Ascending aorta (tissue), 2 donors: ENCODE data around the gene ZNF215. TPM values are rescaled to one million over a fixed set of nuclear protein-coding genes. Genes with fewer than 3 reads are reported as not detected.
"Not testable (repeated sequence)": the region's sequence is repeated elsewhere in the genome, so short reads cannot be mapped to it uniquely, and the experiment has no call there.

Experiments
- DNase-seq, 2 donors: peaks; one replicate each; pipeline ENCODE4 v3.0.0-alpha.2; 2019; ENCODE audit warnings: low spot score in 2 of 2
- H3K27ac ChIP-seq, 2 donors: fragments of 200-600 bp; sonication (generic); one replicate each; pipeline ENCODE4 v1.5.1; 2016 to 2017; ENCODE audit warnings: mild to moderate bottlenecking in 1 of 2
- H3K27me3 ChIP-seq: fragments of 200-600 bp; sonication (generic); one replicate; pipeline ENCODE4 v1.5.1; 2017
- H3K36me3 ChIP-seq, 2 donors: fragments of 200-600 bp; sonication (generic); one replicate each; pipeline ENCODE4 v1.5.1; 2016
- H3K4me1 ChIP-seq, 2 donors: fragments of 200-600 bp; sonication (generic); one replicate each; pipeline ENCODE4 v1.5.1; 2016 to 2017; ENCODE audit warnings: mild to moderate bottlenecking in 1 of 2
- H3K4me3 ChIP-seq, 2 donors: fragments of 200-600 bp; sonication (generic); one replicate each; pipeline ENCODE4 v1.5.1; 2016 to 2017; ENCODE audit warnings: mild to moderate bottlenecking in 1 of 2
- H3K9me3 ChIP-seq, 2 donors: fragments of 200-600 bp; sonication (generic); one replicate each; pipeline ENCODE4 v1.5.1; 2016
- CTCF ChIP-seq, 3 experiments: fragments of 200-600 bp in 2 of 3; fragments of 450-650 bp in 1 of 3; sonication (generic) in 2 of 3; IDR thresholded peaks; one replicate each; pipeline ENCODE4 v1.5.1; 2016 to 2019; ENCODE audit warnings: antibody characterized with exemption in 3 of 3, mild to moderate bottlenecking in 1 of 3, moderate library complexity in 1 of 3
- intact Hi-C: fragments of 100-400 bp; cut with DNase I; formaldehyde crosslinking; loops from one replicate; pipeline ENCODE4 v1.15.1; 2023
- total RNA-seq: library from RNA; depleted of rRNA; stranded (reverse); fragments of >200 nt; gene quantifications from one replicate; pipeline ENCODE4 v1.1.0, GENCODE V29; 2016

ZNF215 gene
- total RNA-seq, 1 donor from 2014 or later = not detected

GRCh38 chr11:6941970-6942369 is 15.7 kb downstream of the ZNF215 start:
- DNase-seq = no peak
- Histone ChIP-seq H3K4me1 (no peaks in the 10 kb centered on the region), H3K9me3 (no peaks in the 10 kb centered on the region), H3K27me3 (no peaks in the 10 kb centered on the region), H3K36me3 (no peaks in the 10 kb centered on the region), H3K27ac (no peak overlapping the region), H3K4me3 (no peak overlapping the region)
- no peak for TF ChIP-seq CTCF (IDR thresholded peaks at IDR 0.05)
- intact Hi-C loops = no loop called here

- no peaks in the 10 kb centered on the region for H3K9me3 ChIP-seq
- TF ChIP-seq CTCF (IDR thresholded peaks at IDR 0.05) = no peak
- DNase-seq = no peak
These were observed 16.9 kb downstream of the ZNF215 start for GRCh38 chr11:6943131-6943530.

GRCh38 chr11:6954248-6954647 is 28.0 kb downstream of the ZNF215 start:
- H3K36me3 ChIP-seq, H3K27ac ChIP-seq, H3K4me1 ChIP-seq, DNase-seq, H3K9me3 ChIP-seq, intact Hi-C loops, H3K27me3 ChIP-seq, H3K4me3 ChIP-seq: not testable (repeated sequence)

More at GRCh38 chr11:6943131-6943530, 16.9 kb downstream of the ZNF215 start:
- Histone ChIP-seq H3K27me3 (no peaks in the 10 kb centered on the region), H3K27ac (no peak overlapping the region), H3K36me3 (no peaks in the 10 kb centered on the region), H3K4me1 (no peaks in the 10 kb centered on the region), H3K4me3 (no peak overlapping the region)
- intact Hi-C loops = no loop called here

GRCh38 chr11:6962141-6962540 is 35.9 kb downstream of the ZNF215 start:
- H3K27me3 ChIP-seq = no peaks in the 10 kb centered on the region
- H3K9me3 ChIP-seq = peaks cover 0 to 4% of the 10 kb centered on the region in 2 donors
- no peaks in the 10 kb centered on the region for H3K4me1 ChIP-seq
- TF ChIP-seq CTCF (IDR thresholded peaks at IDR 0.05) = no peak
- H3K36me3 ChIP-seq = no peaks in the 10 kb centered on the region
- DNase-seq = no peak
- intact Hi-C loops = no loop called here
- no peak overlapping the region for H3K4me3 ChIP-seq
- no peak overlapping the region for H3K27ac ChIP-seq

- Histone ChIP-seq H3K36me3 (no peaks in the 10 kb centered on the region), H3K9me3 (peaks cover 0 to 4% of the 10 kb centered on the region in 2 donors), H3K4me1 (no peaks in the 10 kb centered on the region), H3K4me3 (no peak overlapping the region), H3K27me3 (no peaks in the 10 kb centered on the region), H3K27ac (no peak overlapping the region)
- intact Hi-C loops = no loop called here
- no peak for DNase-seq
- no peak for TF ChIP-seq CTCF (IDR thresholded peaks at IDR 0.05)
These were observed 36.4 kb downstream of the ZNF215 start for GRCh38 chr11:6962673-6963072.

GRCh38 chr11:6968816-6969215 is 42.6 kb downstream of the ZNF215 start:
- intact Hi-C loops = no loop called here
- Histone ChIP-seq H3K9me3 (peaks cover 0 to 4% of the 10 kb centered on the region in 2 donors), H3K4me3 (no peak overlapping the region), H3K4me1 (no peaks in the 10 kb centered on the region), H3K36me3 (no peaks in the 10 kb centered on the region), H3K27ac (no peak overlapping the region), H3K27me3 (no peaks in the 10 kb centered on the region)
- no peak for TF ChIP-seq CTCF (IDR thresholded peaks at IDR 0.05)
- DNase-seq = no peak

- H3K9me3 ChIP-seq, H3K27me3 ChIP-seq, H3K36me3 ChIP-seq, DNase-seq, intact Hi-C loops, H3K27ac ChIP-seq, H3K4me1 ChIP-seq, H3K4me3 ChIP-seq: not testable (repeated sequence)
These were observed 43.6 kb downstream of the ZNF215 start for GRCh38 chr11:6969854-6970253.
